Stimulated activated CD8-positive, alpha-beta memory T cell treated with anti-CD3 and anti-CD28 coated beads, Interleukin-7, amount 100 ng/mL, for 1 hour (primary cell): ENCODE data around the gene CAMKMT.

ENCODE experiments used
- DNase-seq, 2 donors: peaks; one replicate each; pipeline ENCODE4 v3.0.0-alpha.2; 2020; ENCODE audit warnings: low read depth in 2 of 2

CAMKMT gene

DNA sequence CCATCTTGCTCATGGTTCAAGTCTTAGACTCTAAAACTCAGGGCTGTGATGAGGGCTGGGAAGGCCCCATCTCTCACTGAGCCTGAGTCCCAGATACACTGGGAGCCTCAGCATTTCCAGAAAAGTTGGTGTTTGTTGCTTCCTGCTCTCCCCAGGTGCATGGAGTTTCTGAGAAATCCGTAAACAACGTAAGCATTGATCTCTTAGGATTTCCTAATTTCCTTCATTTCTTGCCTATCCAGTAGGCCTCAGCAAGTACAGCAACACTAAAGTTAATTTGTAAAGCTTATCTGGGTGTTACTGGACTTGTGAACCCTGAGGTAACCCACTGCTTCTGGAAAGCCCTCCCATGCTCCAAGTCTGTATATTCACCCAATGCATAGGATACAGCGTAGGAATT lies 380.3 kb downstream of the CAMKMT start:
- DNase-seq: no peak

DNA sequence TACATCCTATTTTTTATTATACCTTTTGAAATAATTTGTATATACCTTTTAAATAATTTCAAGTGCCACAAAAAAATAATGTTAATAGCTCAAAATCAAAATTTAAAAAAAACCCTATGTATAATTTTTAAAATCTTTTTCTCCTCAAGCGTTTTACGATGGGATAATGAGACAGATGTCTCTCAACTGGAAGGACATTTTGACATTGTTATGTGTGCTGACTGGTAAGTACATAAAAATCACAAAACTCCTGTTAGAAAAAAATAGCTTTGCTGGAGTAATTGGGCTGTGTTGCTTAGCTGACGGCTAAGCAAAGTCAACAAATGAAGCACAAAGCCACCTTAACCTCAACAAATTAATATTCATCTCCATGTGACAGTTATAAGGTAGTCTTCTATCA lies 381.7 kb downstream of the CAMKMT start:
- no peak for DNase-seq

DNA sequence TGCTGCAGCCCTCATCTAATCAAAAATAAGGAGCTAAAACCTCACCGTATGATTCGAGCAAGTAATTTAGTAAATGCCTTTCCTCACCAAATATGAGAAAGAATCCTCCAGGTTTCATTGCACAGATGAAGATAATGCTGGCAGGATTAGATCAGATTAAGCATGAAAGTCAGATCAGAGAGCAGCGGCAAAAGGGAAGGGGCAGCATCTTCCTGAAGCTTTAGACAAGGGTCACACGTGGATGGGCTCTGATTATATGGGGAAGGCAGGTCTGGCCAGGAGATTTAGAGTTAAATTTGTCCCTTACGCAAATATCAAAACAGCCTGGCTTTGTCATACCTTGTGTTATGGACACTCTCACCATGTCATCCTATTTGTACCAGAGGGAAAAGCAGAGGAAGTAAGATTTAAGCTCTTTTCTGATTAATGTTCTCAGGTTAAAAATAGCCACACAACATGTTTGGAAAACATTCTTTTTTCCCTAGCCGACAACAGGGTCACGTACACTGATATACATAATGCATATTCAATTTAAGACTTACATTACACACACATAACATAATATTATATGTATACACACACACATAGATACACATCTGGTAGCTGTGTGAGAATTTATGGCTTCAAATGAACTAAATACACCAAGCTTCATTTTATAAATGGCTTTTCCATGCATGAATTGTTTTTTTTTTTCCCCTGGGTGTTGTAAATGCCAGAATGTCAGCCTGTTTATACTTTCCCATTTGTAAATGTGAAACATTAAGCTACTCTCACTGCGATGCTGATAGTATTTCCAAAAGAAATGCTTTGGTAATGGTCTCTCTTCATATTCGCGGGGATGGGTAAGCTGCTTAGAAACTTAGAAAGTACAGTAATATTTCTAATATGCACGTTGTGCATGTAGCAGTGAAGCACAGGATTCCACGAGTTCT lies 383.5 kb downstream of the CAMKMT start:
- no peak for DNase-seq

DNA sequence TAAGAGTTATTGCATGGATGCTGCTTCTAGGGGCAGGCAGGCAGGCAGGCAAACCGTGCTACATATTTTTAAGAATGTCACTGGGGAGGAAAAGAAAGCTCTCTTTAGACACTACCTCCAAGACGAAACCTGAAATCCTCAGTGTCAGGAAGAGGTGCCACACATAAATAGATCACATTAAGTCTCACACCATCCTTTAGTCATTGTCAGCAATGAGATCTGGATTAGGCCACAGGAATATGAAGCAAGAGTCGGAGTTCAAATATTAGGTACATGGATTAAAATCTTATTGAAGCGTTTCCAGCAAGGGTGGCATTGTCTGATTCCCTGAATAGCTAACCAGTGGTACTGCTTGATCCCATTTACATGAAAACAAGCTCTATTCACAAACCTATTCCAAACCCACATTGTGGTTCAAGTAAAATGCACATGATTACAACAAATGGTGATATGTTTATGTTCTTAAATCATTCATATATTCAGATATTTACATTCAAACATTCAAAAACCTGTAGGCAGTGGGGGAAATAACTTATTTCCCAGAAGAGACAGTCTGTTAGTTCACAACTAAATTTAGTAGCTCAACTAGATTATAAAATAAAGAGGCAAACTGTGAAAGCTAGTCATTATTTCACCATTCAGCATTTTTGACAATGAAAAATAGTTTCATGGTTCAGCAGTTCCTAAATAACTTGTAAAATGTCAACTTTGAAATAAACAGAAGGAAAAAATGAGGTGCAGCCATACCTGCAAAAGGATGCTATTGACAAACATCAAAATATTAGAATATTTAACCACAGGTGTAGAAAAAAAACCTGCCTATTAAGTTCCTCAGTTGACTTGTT lies 384.4 kb downstream of the CAMKMT start:
- no peak for DNase-seq

DNA sequence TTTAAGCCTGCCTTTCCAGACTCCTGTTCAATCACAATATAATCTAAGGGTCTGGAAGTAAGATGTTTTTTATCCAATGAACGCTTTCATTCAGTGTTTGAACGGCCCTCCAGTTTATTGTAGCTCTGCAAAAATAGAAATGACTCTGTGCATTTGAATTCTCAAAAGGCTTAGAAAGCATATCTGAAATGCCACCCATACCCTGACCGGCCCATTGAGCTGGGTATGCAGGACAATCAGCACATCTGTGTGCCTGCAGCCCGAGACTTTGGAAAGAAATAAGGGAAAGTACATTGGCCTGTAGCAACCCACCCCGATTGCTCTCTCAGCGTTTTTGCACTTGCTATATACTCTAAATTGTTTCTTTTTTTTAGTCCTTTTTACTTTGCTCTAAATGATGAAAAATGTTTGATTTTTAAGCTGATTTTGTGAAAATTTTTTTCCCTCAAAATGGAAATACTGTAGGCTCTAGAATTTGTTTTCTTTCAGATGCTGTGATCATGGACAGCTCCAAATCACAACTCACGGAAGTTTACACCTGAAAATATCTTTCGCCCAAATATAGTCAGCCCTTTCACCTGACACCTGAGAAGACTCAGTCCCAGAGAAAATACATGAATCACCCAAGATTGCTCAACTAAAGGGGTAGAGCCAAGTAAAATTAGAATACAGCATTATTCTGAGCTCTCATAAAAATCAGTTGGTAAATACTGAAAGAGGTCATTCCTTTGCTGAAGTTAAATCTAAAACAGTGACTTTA lies 385.3 kb downstream of the CAMKMT start:
- DNase-seq: no peak

DNA sequence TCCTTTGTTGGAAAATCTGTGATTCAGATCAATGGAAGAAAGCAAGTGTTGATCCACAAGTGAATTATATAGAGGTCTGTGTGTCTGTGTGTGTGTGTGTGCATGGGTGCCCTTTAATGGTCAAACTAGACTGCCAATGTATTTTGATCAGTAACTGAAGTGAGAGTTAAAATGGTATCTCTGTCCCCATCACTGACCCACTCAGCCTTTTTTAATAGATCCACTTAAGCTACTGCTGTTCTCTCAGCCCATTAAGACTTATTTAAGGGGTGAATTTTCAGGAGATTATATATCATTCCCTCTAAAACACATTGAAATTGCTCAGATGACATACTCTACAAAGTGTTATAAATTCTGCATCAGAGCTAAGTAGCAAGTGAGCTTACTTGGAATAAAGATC lies 386.0 kb downstream of the CAMKMT start:
- no peak for DNase-seq

DNA sequence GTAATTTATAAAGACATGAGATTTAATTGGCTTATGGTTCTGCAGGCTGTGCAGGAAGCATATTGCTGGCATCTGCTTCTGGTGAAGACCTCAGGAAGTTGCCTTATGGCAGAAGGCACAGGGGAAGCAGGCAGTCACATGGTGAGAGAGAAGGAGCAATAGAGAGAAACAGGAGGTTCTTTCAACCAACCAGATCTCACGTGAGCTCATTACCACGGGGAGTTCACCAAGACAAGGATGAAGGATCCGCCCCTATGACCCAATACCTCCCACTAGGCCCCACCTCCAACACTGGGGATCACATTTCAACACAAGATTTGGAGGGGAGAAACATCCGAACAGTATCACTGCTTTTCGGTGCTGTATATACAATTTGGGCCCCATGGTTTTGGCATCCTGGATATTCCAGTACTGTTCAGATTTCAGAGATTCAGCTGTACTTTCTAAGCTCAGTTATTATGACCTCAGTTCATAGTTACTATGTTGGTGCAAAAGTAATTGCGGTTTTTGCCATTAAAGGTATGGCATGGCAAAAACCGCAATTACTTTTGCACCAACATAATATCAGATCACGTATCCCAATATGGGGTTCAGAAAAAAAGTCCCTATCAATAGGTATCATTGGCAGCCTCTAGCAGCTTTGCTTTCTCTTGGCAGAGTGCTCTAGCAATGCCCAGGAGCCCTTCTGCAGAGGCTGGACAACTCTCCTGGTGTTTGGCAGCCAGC lies 390.2 kb downstream of the CAMKMT start:
- no peak for DNase-seq

DNA sequence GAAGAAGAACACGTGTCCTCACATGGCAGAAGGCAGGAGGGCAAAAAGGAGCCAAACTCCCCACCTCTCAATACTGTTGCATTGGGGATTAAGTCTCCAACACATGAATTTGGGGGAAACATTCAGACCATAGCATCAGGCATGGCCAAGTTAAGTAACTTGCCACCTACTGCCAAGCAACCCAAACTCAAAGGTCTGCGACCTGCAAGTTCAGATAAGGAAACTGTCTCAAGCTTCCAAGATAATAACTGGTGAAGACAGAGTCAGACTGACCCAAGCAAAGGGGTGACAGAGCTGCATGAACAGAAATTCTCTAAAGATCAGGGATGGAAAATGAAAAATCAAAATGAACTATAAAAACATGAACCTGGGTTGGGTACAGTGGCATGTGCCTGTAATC lies 391.0 kb downstream of the CAMKMT start:
- DNase-seq: no peak

DNA sequence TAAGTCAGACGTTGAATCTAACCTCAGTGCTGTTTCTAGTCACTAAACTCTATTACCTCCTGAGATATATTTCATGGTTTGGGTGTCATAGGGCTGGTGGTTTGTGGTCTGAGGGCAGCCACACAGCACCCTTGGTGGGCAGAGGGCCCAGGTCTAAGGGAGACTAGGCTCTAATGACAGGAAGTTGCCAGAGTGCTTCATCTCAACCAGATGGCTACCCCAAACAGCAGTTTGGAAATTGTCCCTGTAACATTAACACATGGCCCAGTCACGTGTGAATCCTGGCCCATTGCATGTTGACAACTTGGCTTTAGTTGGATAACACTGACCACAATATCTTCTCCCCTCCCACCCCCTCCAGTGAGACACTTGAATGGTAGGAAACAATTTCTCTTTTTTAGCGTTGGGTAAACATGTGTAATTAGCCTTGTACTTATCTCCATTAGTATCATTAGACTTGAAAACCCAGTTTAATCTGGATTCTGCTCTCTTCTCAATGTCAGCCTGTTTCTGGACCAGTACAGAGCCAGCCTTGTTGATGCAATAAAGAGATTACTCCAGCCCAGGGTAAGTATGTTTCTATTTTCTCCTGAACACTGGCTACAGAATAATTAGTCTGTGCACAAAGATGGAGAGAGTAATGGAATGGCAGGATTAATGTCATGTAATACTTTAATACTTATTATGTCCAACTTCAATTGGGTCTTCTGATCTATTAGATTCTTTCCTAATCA lies 392.0 kb downstream of the CAMKMT start:
- no peak for DNase-seq

DNA sequence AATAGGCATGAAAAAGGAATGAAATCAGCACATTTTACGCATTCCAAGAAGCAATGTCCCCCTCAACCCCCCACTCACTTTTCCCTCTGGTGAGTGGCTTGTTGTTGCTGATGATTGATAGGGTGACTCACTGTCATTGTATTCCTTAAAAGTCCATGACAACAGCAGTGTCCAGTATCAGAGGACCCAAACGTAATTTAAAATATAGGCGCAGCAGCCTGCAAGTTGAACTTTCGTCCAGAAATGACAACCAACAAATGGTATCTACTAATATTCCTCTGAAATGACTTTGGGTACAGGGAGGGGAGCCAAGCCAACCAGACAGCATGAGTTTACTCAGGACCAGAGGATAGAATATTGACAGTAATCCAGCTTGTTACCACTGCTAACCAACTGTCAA lies 396.8 kb downstream of the CAMKMT start:
- DNase-seq: no peak

DNA sequence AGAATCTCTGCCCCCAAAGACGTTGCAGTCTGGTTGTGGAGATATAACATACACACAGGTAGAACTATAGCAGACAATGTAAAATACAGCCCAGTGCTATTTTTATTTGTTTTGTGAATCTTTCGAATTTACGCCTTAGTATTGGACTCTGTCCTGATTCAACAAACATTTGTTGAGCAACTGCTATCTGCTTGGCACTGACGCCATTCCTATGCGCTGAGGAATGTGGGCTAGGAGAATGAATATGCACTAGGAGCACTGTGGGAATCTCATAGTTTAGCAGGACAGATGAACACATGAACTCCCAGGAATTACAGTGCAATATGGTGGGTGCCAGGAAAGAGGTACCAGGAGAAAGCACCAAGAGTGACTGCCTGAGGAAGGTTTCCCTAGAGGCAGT lies 398.1 kb downstream of the CAMKMT start:
- no peak for DNase-seq

DNA sequence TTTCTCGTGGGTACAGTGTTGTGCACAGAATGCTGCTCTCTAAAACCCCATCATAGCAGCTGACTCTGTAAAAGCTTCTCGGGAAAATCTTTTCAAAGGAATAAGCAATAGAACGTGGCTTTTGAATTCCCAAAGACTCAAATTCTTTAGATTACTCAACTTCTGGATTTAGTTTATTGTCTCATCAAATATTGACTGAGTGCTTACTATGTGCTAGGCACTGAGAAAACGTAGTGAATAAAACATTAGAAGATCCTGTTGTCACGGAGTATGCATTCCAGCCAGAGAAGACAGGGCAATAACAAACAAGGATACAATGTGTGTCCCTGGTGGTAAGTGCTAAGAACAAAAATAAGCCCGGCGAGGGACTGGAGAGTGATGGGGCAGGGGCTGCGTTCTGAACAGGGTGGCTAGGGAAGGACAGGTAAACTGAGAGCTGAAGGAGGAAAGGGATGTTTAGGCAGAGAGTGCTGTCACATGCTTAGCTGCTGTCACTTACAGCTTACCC lies 401.6 kb downstream of the CAMKMT start:
- DNase-seq: no peak

DNA sequence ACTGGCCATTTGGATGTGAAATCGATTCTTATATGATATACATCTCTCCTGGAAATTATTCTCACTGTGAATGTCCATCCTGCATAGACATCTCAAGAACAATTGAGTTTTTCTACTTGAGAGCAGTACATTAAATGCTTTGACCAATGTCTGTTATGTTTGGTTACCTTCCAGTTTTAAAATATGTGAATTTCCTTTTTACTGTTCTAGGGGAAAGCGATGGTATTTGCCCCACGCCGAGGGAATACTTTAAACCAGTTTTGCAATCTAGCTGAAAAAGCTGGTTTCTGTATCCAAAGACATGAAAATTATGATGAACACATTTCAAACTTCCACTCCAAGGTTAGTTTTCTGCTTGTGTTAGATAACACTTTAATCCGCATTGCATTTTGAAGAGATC lies 404.5 kb downstream of the CAMKMT start:
- no peak for DNase-seq

DNA sequence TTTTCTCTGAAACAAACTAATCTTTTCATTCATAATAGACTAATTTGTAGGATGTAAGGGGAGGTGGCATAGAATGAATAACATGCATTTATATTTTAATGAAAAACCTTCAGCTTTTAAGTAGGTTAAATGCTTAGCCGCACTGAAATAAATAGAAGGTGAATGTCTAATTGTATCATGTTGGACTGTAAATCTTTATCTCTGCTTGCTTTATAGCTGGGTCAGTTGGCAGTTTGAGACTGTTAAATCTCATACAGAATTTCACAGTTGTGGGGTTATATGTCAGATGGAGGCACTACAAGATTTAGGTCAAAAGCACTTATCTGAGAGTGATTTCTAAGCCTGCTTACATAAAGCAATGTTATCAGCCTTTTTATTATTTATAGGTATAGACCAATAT lies 405.0 kb downstream of the CAMKMT start:
- DNase-seq: no peak

DNA sequence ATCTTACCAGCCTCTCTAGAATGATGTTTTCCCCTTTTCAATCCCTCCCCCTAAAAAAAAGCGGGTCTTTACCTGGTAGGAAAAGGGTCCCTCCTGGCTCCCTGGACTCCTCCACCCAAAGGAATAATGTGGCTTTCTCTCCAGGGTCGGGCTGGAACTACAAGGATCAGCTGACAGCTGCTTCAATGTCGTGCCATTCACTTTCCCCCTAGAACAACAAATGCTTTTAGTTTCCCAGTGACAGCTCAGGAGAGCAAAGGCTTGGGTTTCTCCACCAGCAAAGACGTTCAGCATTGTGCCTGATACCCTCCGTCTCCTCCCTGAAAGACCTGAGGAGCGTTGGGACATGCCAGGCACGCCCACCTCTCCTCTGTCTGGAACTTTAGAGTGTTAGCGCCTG lies 405.9 kb downstream of the CAMKMT start:
- no peak for DNase-seq

DNA sequence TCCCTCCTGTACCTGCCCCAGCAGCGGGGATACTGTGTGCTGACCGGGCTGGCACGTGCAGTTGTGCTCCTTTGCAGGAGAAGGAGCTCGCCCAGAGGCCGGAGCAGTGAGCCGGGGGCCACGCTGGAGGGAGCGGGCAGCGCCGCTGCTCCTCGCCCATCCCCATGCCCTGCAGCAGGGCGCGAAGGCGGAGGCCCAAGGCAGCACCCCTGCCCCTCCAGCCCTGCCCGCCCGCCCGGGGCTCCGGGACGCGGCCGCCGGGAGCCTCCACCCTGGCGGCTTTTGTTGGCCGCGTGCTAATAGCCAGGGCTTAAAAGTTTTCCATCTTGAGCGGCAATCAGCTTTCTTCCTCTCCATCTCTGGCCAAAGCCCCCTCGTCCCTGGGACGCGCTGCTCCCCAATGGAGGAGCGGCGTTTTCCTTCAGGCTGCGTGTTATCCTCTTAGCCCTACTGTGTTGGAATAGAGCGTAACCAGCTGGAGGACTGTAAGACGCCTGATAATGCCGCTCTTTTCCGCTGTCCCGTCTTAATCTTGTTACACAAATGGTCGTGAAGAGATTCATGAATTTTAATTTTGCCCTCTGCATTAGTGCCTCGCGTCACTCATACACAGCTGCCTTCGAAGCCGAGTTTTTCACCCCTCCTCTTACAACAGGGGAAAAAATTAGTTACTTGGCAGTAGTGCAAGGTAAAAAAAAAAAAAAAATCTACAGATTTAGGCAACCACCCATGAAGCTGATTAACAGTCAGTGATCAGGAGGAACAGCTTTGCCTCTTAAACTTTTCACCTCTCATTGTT lies 406.9 kb downstream of the CAMKMT start:
- DNase-seq: no peak

DNA sequence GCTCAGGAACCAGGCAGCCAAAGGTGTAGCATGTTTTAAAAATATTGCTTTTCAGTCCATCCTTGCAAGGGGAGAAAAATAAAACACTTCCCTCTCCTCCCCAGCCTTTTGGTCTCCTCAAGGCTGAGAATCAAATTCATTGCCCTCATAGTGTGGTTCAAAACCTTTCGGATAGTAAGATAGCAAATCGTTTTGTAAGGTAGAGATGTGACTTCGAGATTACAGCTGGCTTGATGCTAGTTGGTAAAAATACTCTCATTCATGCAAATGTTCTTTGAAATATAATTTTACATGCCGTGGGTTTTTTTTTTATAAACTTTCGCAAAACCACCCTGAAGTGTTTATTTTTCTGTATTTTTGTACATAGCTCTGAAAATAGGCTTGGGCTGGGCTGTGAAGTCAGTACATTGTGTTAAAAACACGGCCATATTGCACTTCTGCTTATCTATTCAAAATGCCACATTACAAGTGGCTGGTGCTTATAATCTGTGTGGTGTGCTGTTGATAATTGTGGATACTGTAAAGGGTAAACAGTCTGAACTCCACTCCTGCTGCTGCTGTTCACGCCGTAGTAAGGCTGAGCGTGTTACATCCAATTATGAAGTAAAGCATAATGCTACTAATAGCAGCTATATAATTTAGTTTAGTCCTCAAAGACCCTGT lies 407.7 kb downstream of the CAMKMT start:
- no peak for DNase-seq

DNA sequence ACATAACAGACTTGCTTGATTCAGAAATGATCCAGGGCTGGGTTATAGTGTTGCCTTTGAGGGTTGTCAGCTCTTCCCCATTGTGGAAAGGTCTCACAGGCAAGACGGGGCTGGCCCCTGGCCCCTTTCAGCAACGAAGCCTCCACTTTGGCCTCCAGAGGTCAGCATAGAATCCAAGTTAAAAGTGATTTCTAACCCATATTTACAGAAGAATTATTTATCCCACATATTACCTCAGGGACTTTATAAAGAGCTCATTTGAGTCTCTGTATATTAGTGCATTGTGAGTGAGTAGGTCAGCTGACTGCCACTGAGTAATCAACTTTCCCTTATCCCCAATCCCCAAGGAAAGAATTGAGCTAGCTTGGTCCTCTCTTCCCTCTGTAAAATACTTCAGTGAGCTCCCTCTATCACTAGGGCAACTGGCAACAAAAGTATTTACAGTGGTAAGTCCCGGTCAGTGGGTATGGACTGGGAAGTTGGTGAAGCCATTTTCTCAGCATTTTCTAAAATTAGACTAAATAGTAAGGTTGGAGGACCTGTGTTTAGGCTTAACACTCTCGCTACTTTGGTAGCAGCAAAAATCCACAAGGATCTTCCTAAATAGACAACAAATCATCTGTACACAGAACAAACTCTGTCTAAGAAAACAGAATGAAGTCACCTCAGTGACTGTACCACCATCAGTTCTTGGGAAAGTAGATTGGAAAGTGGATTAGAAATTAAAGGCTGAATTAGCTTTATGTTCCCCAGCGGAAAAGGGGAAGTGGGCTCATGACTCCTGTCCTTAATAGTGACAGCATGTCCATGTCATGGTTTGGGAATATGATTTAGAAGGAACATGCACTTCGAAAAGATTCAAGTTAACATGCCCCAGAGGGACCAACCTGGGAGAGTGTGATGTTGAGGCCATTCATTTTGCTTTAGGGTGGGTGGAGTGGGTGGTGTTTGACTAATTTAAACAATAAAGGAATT lies 408.8 kb downstream of the CAMKMT start:
- DNase-seq: no peak
